Brain microvascular endothelial cell (primary cell): ENCODE results near the gene SMAGP.

Source experiments
- DNase-seq: peaks from one replicate; pipeline ENCODE4 v3.0.0-alpha.2; 2020
- H3K27ac ChIP-seq: fragments of 250-450 bp; sonication (Bioruptor Pico); 2 replicates; pipeline ENCODE4 v1.5.1; 2020; ENCODE audit warnings: mild to moderate bottlenecking, moderate library complexity
- H3K27me3 ChIP-seq: fragments of 250-450 bp; sonication (Bioruptor Pico); replicated peaks from 2 replicates; pipeline ENCODE4 v1.5.1; 2020; ENCODE audit warnings: mild to moderate bottlenecking
- H3K36me3 ChIP-seq: fragments of 250-450 bp; sonication (Bioruptor Pico); replicated peaks from 2 replicates; pipeline ENCODE4 v1.5.1; 2020; ENCODE audit warnings: mild to moderate bottlenecking
- H3K4me3 ChIP-seq: 2 replicates; pipeline ENCODE4 v1.5.1; 2011; ENCODE audit warnings: low read depth, mild to moderate bottlenecking, control low read depth, low read length, moderate library complexity
- CTCF ChIP-seq: IDR thresholded peaks from 2 replicates; pipeline ENCODE4 v1.5.1; 2011; ENCODE audit warnings: low read depth, mild to moderate bottlenecking, moderate library complexity, low read length, control low read depth, inconsistent platforms; ENCODE audit errors: missing control alignments
- in situ Hi-C: cut with HindIII; loops from 2 replicates; pipeline ENCODE4 v1.10.0; 2017; ENCODE audit warnings: low sequenced_read_pairs, low pct_ligation_motif_present

Gene SMAGP

GRCh38 chr12:51199366-51199945 is 70.8 kb downstream of the SMAGP start:
- no peaks in the 10 kb centered on the region for H3K36me3 ChIP-seq
- in situ Hi-C loops, result no loop called here
- H3K4me3 ChIP-seq, result no peak overlapping the region
- H3K27me3 ChIP-seq, result no peaks in the 10 kb centered on the region
- no peak for TF ChIP-seq CTCF
- no peak overlapping the region for H3K27ac ChIP-seq
- no peak for DNase-seq

GRCh38 chr12:51198568-51199365 is 71.4 kb downstream of the SMAGP start:
- Histone ChIP-seq H3K27me3 (no peaks in the 10 kb centered on the region), H3K4me3 (no peak overlapping the region), H3K36me3 (no peaks in the 10 kb centered on the region), H3K27ac (no peak overlapping the region)
- DNase-seq, result no peak
- in situ Hi-C loops, result no loop called here
- no peak for TF ChIP-seq CTCF

- H3K4me3 ChIP-seq, result no peak overlapping the region
- DNase-seq, result no peak
- no peak for TF ChIP-seq CTCF
- H3K36me3 ChIP-seq, result no peaks in the 10 kb centered on the region
- no peak overlapping the region for H3K27ac ChIP-seq
- H3K27me3 ChIP-seq, result no peaks in the 10 kb centered on the region
- in situ Hi-C loops, result no loop called here
Observed at GRCh38 chr12:51197736-51198567, 72.3 kb downstream of the SMAGP start.

GRCh38 chr12:51196547-51196946 is 73.7 kb downstream of the SMAGP start:
- DNase-seq, result no peak
- Histone ChIP-seq H3K4me3 (no peak overlapping the region), H3K27me3 (no peaks in the 10 kb centered on the region), H3K27ac (no peak overlapping the region), H3K36me3 (no peaks in the 10 kb centered on the region)
- TF ChIP-seq CTCF, result no peak
- in situ Hi-C loops, result no loop called here

GRCh38 chr12:51195841-51196240 is 74.4 kb downstream of the SMAGP start:
- no peak for TF ChIP-seq CTCF
- Histone ChIP-seq H3K36me3 (no peaks in the 10 kb centered on the region), H3K4me3 (no peak overlapping the region), H3K27ac (no peak overlapping the region), H3K27me3 (no peaks in the 10 kb centered on the region)
- in situ Hi-C loops, result no loop called here
- no peak for DNase-seq
